GM12878 (cell line): ENCODE measurements around the gene APBB3. TPM values are rescaled to one million over a fixed set of nuclear protein-coding genes. Genes with fewer than 3 reads are reported as not detected.

Experiments used
- BRCA1 ChIP-seq: IDR thresholded peaks from 2 replicates; pipeline ENCODE4 v1.6.1; 2011; ENCODE audit warnings: low read depth, low read length, improper control_type of control experiment
- DPF2 ChIP-seq: fragments of 450-650 bp; IDR thresholded peaks from 2 replicates; pipeline ENCODE4 v1.6.1; 2017; ENCODE audit warnings: mild to moderate bottlenecking
- E2F4 ChIP-seq: IDR thresholded peaks from 2 replicates; pipeline ENCODE4 v1.6.1; 2012; ENCODE audit warnings: low read depth, low read length, improper control_type of control experiment
- E2F8 ChIP-seq: fragments of 450-650 bp; IDR thresholded peaks from 2 replicates; pipeline ENCODE4 v1.6.1; 2018; ENCODE audit warnings: mild to moderate bottlenecking, low read depth, moderate library complexity; ENCODE audit not compliant: partially characterized antibody
- EP300 ChIP-seq, 2 experiments: fragments of 150-350 bp in 1 of 2; IDR thresholded peaks; 2 replicates each; pipeline ENCODE4 v1.6.1; 2011 to 2012; ENCODE audit warnings: low read depth in 2 of 2, low read length in 2 of 2, borderline replicate concordance in 1 of 2, improper control_type of control experiment in 1 of 2, inconsistent platforms in 1 of 2; ENCODE audit not compliant: control insufficient read depth in 1 of 2
- GABPA ChIP-seq: IDR thresholded peaks from 2 replicates; pipeline ENCODE4 v1.6.1; 2014; ENCODE audit warnings: antibody characterized with exemption, low read depth, mild to moderate bottlenecking, inconsistent platforms
- GATAD2B ChIP-seq: fragments of 450-650 bp; conservative IDR thresholded peaks from 2 replicates; pipeline ENCODE4 v1.6.1; 2017; ENCODE audit warnings: low read depth, mild to moderate bottlenecking, moderate library complexity
- IKZF1 ChIP-seq: fragments of 450-650 bp; conservative IDR thresholded peaks from 2 replicates; pipeline ENCODE4 v1.6.1; 2017; ENCODE audit warnings: antibody characterized with exemption, mild to moderate bottlenecking
- NR2C2 ChIP-seq: IDR thresholded peaks from 2 replicates; pipeline ENCODE4 v1.6.1; 2011; ENCODE audit warnings: borderline replicate concordance, low read depth; ENCODE audit not compliant: control insufficient read depth, insufficient read length
- PKNOX1 ChIP-seq: fragments of 450-650 bp; IDR thresholded peaks from 2 replicates; pipeline ENCODE4 v1.6.1; 2016; ENCODE audit warnings: mild to moderate bottlenecking
- RAD21 ChIP-seq: IDR thresholded peaks from 2 replicates; pipeline ENCODE4 v1.6.1; 2011; ENCODE audit warnings: mild to moderate bottlenecking, low read depth, low read length, moderate library complexity; ENCODE audit not compliant: insufficient read depth
- RCOR1 ChIP-seq: conservative IDR thresholded peaks from 2 replicates; pipeline ENCODE4 v1.6.1; 2012; ENCODE audit warnings: low read depth, low read length, improper control_type of control experiment
- RELB ChIP-seq: fragments of 450-650 bp; IDR thresholded peaks from 2 replicates; pipeline ENCODE4 v1.6.1; 2017; ENCODE audit warnings: low read depth, mild to moderate bottlenecking, moderate library complexity
- SMARCA5 ChIP-seq: fragments of 450-650 bp; IDR thresholded peaks from 2 replicates; pipeline ENCODE4 v1.6.1; 2017; ENCODE audit warnings: mild to moderate bottlenecking
- SPI1 ChIP-seq: IDR thresholded peaks from 2 replicates; pipeline ENCODE4 v1.6.1; 2011; ENCODE audit warnings: low read depth, mild to moderate bottlenecking, low read length, moderate library complexity, borderline replicate concordance; ENCODE audit not compliant: insufficient read depth
- SREBF1 ChIP-seq: IDR thresholded peaks from 2 replicates; pipeline ENCODE4 v1.6.1; 2012; ENCODE audit warnings: mild to moderate bottlenecking, low read length
- TAF1 ChIP-seq: IDR thresholded peaks from 2 replicates; pipeline ENCODE4 v1.6.1; 2011; ENCODE audit warnings: mild to moderate bottlenecking, low read depth, low read length, borderline replicate concordance
- YY1 ChIP-seq: IDR thresholded peaks from 2 replicates; pipeline ENCODE4 v1.6.1; 2011; ENCODE audit warnings: low read depth, mild to moderate bottlenecking, low read length
- ZNF592 ChIP-seq: fragments of 450-650 bp; IDR thresholded peaks from 2 replicates; pipeline ENCODE4 v1.6.1; 2017; ENCODE audit warnings: mild to moderate bottlenecking, moderate library complexity
- polyA plus RNA-seq, 11 experiments: library from polyadenylated mRNA; depleted of rRNA in 4 of 11; unstranded in 6 of 11; stranded (reverse) in 5 of 11; fragments of >200 nt; fragmentation: Nextera tagmentation in 4 of 11; fragmentation: Illumina TruSeq in 1 of 11; extraction: Ambion mirVana in 4 of 11; extraction: Trizol in 1 of 11; gene quantifications; 1 replicate in 1 of 11; 2 replicates in 10 of 11; pipeline versions ENCODE4 v1.2.1 to v1.2.3, GENCODE V29; 2011 to 2016; ENCODE audit warnings: inconsistent platforms in 2 of 11, missing spikeins in 2 of 11, low read depth in 1 of 11
- total RNA-seq, 4 experiments: library from RNA; depleted of rRNA in 3 of 4; stranded (reverse); fragments of >200 nt in 3 of 4; fragmentation: Illumina TruSeq in 1 of 4; extraction: Trizol in 1 of 4; gene quantifications; 2 replicates each; pipeline versions ENCODE4 v1.2.1 to v1.2.3, GENCODE V29; 2013 to 2021

APBB3 gene
- total and polyA plus RNA-seq, 10 of the 15 experiments (the other 5 are each of a cell fraction or from before 2014, with no cell fraction given): 0.35 to 33.3 (median 14.3) TPM

GRCh38 chr5:140557136-140557805, 7.1 kb downstream of the APBB3 start, which contains the start of gene SRA1 (continued):
- TF ChIP-seq ZNF592: no peak
- no peak for TF ChIP-seq E2F8
- TF ChIP-seq RAD21: no peak
- no peak for TF ChIP-seq EP300 (IDR thresholded peaks at IDR 0.05; ENCODE audit: borderline replicate concordance in 1 of 2, control insufficient read depth in 1 of 2, low read depth in 2 of 2, low read length in 2 of 2)
- TF ChIP-seq SREBF1: no peak
- TF ChIP-seq RELB: peak; percentile 81
- TF ChIP-seq IKZF1: peak; percentile 86
- TF ChIP-seq BRCA1: no peak
- no peak for TF ChIP-seq RCOR1
- 0 out of 2 replicates have a peak, but pooled peaks have one; percentile 54 for TF ChIP-seq DPF2
- TF ChIP-seq GATAD2B: peak; percentile 93
- TF ChIP-seq PKNOX1: no peak; the same call in 1 of the 2 replicates
- no peak for TF ChIP-seq E2F4
- no peak for TF ChIP-seq SMARCA5
- TF ChIP-seq TAF1: peak; percentile 93
- no peak for TF ChIP-seq NR2C2
- peak; percentile 94 for TF ChIP-seq YY1
- peak; percentile 77 for TF ChIP-seq SPI1
- peak; percentile 90 for TF ChIP-seq GABPA
